ENCODE data around the gene SCD5.

SCD5 gene

DNA sequence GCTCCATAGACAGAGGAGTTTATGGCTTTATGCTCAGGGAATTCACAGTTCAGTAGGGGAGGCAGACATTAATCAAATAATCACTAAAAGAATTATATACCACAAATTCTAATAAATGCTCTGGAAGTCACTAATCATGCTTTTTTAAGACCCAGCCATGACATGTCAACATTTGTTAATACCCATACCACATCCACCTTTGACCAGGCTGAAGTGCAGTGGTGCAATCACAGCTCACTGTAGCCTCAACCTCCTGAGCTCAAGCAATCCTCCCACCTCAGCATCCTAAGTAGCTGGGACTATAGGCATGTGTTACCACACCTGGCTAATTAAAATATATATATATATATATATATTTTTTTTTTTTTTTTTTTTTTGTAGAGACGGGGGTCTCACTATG lies 12.8 kb upstream of the SCD5 start:
- H3K36me3 ChIP-seq = no peaks in the 10 kb centered on the region
- no peak for DNase-seq
- peaks cover 6% of the 10 kb centered on the region for H3K4me1 ChIP-seq
- no peak overlapping the region for H3K4me3 ChIP-seq (ENCODE audit: low read depth, low read length)
- TF ChIP-seq, protein P1, sequence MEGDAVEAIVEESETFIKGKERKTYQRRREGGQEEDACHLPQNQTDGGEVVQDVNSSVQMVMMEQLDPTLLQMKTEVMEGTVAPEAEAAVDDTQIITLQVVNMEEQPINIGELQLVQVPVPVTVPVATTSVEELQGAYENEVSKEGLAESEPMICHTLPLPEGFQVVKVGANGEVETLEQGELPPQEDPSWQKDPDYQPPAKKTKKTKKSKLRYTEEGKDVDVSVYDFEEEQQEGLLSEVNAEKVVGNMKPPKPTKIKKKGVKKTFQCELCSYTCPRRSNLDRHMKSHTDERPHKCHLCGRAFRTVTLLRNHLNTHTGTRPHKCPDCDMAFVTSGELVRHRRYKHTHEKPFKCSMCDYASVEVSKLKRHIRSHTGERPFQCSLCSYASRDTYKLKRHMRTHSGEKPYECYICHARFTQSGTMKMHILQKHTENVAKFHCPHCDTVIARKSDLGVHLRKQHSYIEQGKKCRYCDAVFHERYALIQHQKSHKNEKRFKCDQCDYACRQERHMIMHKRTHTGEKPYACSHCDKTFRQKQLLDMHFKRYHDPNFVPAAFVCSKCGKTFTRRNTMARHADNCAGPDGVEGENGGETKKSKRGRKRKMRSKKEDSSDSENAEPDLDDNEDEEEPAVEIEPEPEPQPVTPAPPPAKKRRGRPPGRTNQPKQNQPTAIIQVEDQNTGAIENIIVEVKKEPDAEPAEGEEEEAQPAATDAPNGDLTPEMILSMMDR (IDR thresholded peaks at IDR 0.05; ENCODE audit: low read depth, low read length) = no peak
- H3K27me3 ChIP-seq = no peaks in the 10 kb centered on the region
- no peaks in the 10 kb centered on the region for H3K9me3 ChIP-seq

DNA sequence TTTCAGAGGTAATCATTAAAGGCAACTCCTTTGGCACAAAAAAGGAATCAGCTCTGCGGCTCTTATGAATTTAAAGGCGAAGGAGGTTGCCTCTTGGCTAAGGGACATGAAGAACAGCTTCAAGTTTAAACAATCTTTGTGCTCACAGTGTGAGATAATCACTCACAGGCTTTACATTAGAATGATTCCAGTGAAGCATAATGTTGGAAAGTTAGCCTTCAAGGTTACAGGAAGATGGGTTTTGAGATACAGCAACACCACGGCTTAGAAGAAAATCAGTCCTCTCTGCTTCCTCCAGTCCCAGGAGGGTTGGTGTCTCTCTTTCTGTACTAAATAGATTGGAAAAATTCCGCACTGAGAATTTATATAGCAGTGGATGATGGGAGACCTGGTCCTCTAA lies 11.6 kb upstream of the SCD5 start:
- no peaks in the 10 kb centered on the region for H3K27me3 ChIP-seq
- TF ChIP-seq, protein P1 (IDR thresholded peaks at IDR 0.05; ENCODE audit: low read depth, low read length) = no peak
- H3K4me3 ChIP-seq (ENCODE audit: low read depth, low read length) = no peak overlapping the region
- H3K36me3 ChIP-seq = no peaks in the 10 kb centered on the region
- H3K4me1 ChIP-seq = peaks cover 6% of the 10 kb centered on the region
- no peak for DNase-seq
- no peaks in the 10 kb centered on the region for H3K9me3 ChIP-seq

DNA sequence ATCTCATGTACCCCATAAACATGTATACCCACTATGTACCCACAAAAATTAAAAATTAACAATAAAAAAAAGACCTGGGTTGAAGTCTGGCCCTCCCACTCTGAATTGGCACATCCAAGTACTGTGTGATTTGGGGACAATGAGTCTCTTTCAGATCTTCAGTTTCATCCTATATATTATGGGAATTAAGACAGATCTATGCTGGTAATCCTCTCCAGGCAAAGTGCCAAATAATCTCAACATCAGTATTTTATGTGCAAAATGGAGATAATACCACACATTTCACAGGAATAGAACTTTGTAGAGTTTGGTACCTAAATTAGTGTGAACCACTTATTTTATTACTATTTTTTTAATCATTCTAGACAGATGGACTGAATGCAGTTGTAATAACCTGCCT lies 11.0 kb upstream of the SCD5 start:
- no peaks in the 10 kb centered on the region for H3K27me3 ChIP-seq

DNA sequence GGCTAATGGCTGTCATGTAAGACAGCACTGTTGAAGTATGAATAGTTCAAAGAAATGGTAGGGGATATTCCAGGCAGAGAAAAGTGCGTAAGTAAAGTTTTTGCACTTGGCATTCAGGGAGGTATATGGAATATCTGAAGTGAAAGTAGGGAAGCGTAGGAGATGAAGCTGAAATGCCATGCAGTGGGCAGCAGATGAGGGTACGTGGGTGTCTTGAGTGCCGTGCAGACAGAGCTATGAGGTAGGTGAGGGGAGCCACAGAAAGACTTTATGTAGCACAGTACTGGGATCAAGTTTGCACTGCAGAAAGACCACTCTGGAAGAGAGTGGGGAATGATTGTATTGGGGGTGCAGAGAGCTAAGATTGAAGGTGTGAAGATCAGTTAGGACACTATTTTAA lies 5.2 kb upstream of the SCD5 start:
- no peak for DNase-seq
- H3K27me3 ChIP-seq = peaks cover 5% of the 10 kb centered on the region

More for the DNA sequence above, 11.0 kb upstream of the SCD5 start:
- Histone ChIP-seq H3K4me1 (peaks cover 6% of the 10 kb centered on the region), H3K9me3 (no peaks in the 10 kb centered on the region), H3K4me3 (ENCODE audit: low read depth, low read length) (no peak overlapping the region), H3K36me3 (no peaks in the 10 kb centered on the region)
- TF ChIP-seq, protein P1 (IDR thresholded peaks at IDR 0.05; ENCODE audit: low read depth, low read length) = no peak
- no peak for DNase-seq

DNA sequence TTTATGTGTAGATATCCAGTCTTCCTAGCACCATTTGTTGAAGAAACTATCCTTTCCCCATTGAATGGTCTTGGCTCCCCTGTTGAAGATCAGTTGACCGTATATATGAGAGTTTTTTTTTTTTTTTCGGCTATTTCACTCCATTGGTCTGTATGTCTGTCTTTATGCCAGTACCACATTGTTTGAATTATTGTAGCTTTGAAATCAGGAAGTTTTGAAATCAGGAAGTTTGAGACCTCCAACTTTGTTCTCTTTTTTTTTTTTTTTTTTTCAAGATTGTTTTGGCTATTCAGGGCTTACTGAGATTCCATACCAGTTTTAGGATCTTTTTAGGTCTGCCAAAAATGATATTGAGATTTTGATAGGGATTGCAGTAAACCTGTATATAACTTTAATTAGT lies 4.3 kb upstream of the SCD5 start:
- Histone ChIP-seq H3K4me3 (ENCODE audit: low read depth, low read length) (no peak overlapping the region), H3K4me1 (no peaks in the 10 kb centered on the region), H3K36me3 (no peaks in the 10 kb centered on the region), H3K9me3 (no peaks in the 10 kb centered on the region), H3K27me3 (peaks cover 12% of the 10 kb centered on the region)
- TF ChIP-seq, protein P1 (IDR thresholded peaks at IDR 0.05; ENCODE audit: low read depth, low read length) = no peak
- no peak for DNase-seq

More for the DNA sequence above, 5.2 kb upstream of the SCD5 start:
- Histone ChIP-seq H3K4me1 (no peaks in the 10 kb centered on the region), H3K4me3 (ENCODE audit: low read depth, low read length) (no peak overlapping the region), H3K36me3 (no peaks in the 10 kb centered on the region), H3K9me3 (no peaks in the 10 kb centered on the region)
- TF ChIP-seq, protein P1 (IDR thresholded peaks at IDR 0.05; ENCODE audit: low read depth, low read length) = no peak

DNA sequence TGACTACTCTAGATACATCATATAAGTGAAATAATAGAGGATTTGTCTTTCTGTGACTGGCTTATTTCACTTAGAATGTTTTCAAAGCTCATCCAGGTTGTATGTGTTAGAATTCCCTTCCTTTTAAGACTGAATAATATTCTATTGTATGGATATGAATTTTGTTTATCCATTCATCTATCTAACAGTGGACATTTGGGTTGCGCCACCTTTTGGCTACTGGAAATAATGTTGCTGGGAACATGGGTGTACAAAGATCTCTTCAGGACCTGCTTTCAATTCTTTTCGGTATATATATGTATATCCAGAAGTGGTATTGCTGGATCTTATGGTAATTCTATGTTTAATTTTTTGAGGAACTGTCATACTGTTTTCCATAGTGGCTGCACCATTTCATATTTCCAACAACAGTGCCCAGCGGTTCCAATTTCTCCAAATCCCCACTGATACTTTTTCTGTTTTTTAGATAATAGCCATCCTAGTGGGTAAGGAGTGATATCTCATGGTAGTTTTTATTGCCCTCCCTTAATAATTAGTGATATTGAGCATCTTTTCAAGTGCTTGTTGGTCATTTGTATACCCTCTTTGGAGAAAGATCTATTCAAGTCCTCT lies 3.4 kb upstream of the SCD5 start:
- no peaks in the 10 kb centered on the region for H3K36me3 ChIP-seq
- H3K27me3 ChIP-seq = peaks cover 18% of the 10 kb centered on the region
- H3K4me3 ChIP-seq (ENCODE audit: low read depth, low read length) = no peak overlapping the region
- no peaks in the 10 kb centered on the region for H3K9me3 ChIP-seq
- peak; percentile 41 for DNase-seq
- TF ChIP-seq, protein P1 (IDR thresholded peaks at IDR 0.05; ENCODE audit: low read depth, low read length) = peak; percentile 78
- H3K4me1 ChIP-seq = peaks cover 4% of the 10 kb centered on the region
